H1 (cell line): ENCODE measurements around the gene ZKSCAN8. TPM values are rescaled to one million over a fixed set of nuclear protein-coding genes. Genes with fewer than 3 reads are reported as not detected.

ENCODE experiments used
- CTCF ChIA-PET: fragments of 300-600 bp; sonication (Branson Sonifier 250); formaldehyde crosslinking; loops from one replicate; lab custom pipeline; 2021; ENCODE audit not compliant: partially characterized antibody; lab: Charles Lee
- POLR2A ChIA-PET: fragments of 300-600 bp; sonication (Branson Sonifier 250); formaldehyde crosslinking; loops from one replicate; lab custom pipeline; 2021; ENCODE audit warnings: inconsistent platforms; ENCODE audit not compliant: partially characterized antibody; lab: Charles Lee
- DNase-seq, 2 experiments: peaks; one replicate each; pipeline versions ENCODE4 v3.0.0 to v3.0.0-alpha.2; 2010 to 2022; ENCODE audit warnings: low spot score in 2 of 2, low read depth in 1 of 2, mixed read lengths in 1 of 2
- FAIRE-seq: peaks from 2 replicates; lab custom pipeline; 2011; peaks lifted over from hg19 to GRCh38; lab: Jason Lieb, UNC
- H2AFZ ChIP-seq: 2 replicates; pipeline ENCODE4 v1.8.1; 2012; ENCODE audit warnings: low read length, inconsistent platforms
- H2AK5ac ChIP-seq: 2 replicates; pipeline ENCODE4 v1.6.1; 2013; ENCODE audit warnings: low read depth, low read length
- H2BK120ac ChIP-seq: replicated peaks from 2 replicates; pipeline ENCODE3; 2013; ENCODE audit warnings: low read depth, low read length, inconsistent platforms
- H2BK12ac ChIP-seq: 2 replicates; pipeline ENCODE4 v1.6.1; 2013; ENCODE audit warnings: low read depth, low read length
- H2BK15ac ChIP-seq: 2 replicates; pipeline ENCODE4 v1.6.1; 2013; ENCODE audit warnings: low read length
- H2BK20ac ChIP-seq: 2 replicates; pipeline ENCODE4 v1.6.1; 2013; ENCODE audit warnings: low read length
- H2BK5ac ChIP-seq: 2 replicates; pipeline ENCODE4 v1.6.1; 2013; ENCODE audit warnings: low read depth, low read length
- H3K14ac ChIP-seq: 2 replicates; pipeline ENCODE4 v1.6.1; 2013; ENCODE audit warnings: inconsistent platforms; ENCODE audit not compliant: insufficient read length
- H3K18ac ChIP-seq: 2 replicates; pipeline ENCODE4 v1.6.1; 2013; ENCODE audit warnings: low read length; ENCODE audit errors: extremely low read depth
- H3K23ac ChIP-seq: 2 replicates; pipeline ENCODE4 v1.6.1; 2013; ENCODE audit warnings: inconsistent platforms; ENCODE audit not compliant: insufficient read length
- H3K23me2 ChIP-seq: 2 replicates; pipeline ENCODE4 v1.6.1; 2013; ENCODE audit warnings: low read depth, low read length
- H3K27ac ChIP-seq: 2 replicates; pipeline ENCODE4 v1.6.1; 2011; ENCODE audit warnings: low read depth, low read length, inconsistent platforms
- H3K27me3 ChIP-seq, 4 experiments: replicated peaks in 1 of 4; 1 replicate in 1 of 4; 2 replicates in 3 of 4; pipeline versions ENCODE4 v1.6.1 to v1.8.1; 2011 to 2013; ENCODE audit warnings: low read length in 3 of 4, mild to moderate bottlenecking in 3 of 4, inconsistent platforms in 2 of 4, mixed read lengths in 2 of 4, moderate library complexity in 1 of 4; ENCODE audit not compliant: control insufficient read depth in 3 of 4, insufficient read depth in 3 of 4; ENCODE audit errors: extremely low read depth in 1 of 4
- H3K36me3 ChIP-seq, 4 experiments: 2 replicates each; pipeline versions ENCODE4 v1.6.1 to v1.8.1; 2011 to 2013; ENCODE audit warnings: mild to moderate bottlenecking in 4 of 4, low read length in 3 of 4, moderate library complexity in 2 of 4, control low read depth in 1 of 4, inconsistent platforms in 1 of 4; ENCODE audit not compliant: insufficient read depth in 4 of 4, control insufficient read depth in 2 of 4
- H3K4ac ChIP-seq: replicated peaks from 2 replicates; pipeline ENCODE3; 2013; ENCODE audit warnings: low read length, low read depth, mixed read lengths, inconsistent platforms; ENCODE audit not compliant: insufficient read length
- H3K4me1 ChIP-seq, 4 experiments: replicated peaks in 1 of 4; 1 replicate in 1 of 4; 2 replicates in 3 of 4; pipeline versions ENCODE4 v1.6.1 to v1.8.1; 2011 to 2013; ENCODE audit warnings: low read length in 3 of 4, inconsistent platforms in 2 of 4, mixed read lengths in 1 of 4; ENCODE audit not compliant: insufficient read depth in 4 of 4, control insufficient read depth in 3 of 4
- H3K4me2 ChIP-seq, 2 experiments: 2 replicates each; pipeline versions ENCODE4 v1.6.1 to v1.8.1; 2011 to 2013; ENCODE audit warnings: low read depth in 2 of 2, low read length in 2 of 2, control low read depth in 1 of 2, inconsistent platforms in 1 of 2, mild to moderate bottlenecking in 1 of 2; ENCODE audit not compliant: insufficient read depth in 1 of 2
- H3K4me3 ChIP-seq, 4 experiments: fragments of 200-600, 300-600 bp in 1 of 4; sonication (generic), shearing (Covaris generic), sonication (Bioruptor Twin) in 1 of 4; 2 replicates each; pipeline versions ENCODE4 v1.5.1 to v1.8.1; 2011 to 2016; ENCODE audit warnings: low read length in 4 of 4, low read depth in 3 of 4, control low read depth in 2 of 4, inconsistent platforms in 2 of 4, mild to moderate bottlenecking in 2 of 4, mixed read lengths in 1 of 4, moderate library complexity in 1 of 4; ENCODE audit not compliant: insufficient read depth in 2 of 4; ENCODE audit errors: extremely low read depth in 1 of 4
- H3K56ac ChIP-seq: replicated peaks from 2 replicates; pipeline ENCODE3; 2013; ENCODE audit warnings: low read depth, mild to moderate bottlenecking, mixed read lengths, low read length, inconsistent platforms; ENCODE audit not compliant: insufficient read length
- H3K79me1 ChIP-seq: 2 replicates; pipeline ENCODE4 v1.6.1; 2013; ENCODE audit warnings: low read depth, low read length, control low read depth
- H3K79me2 ChIP-seq, 2 experiments: 2 replicates each; pipeline versions ENCODE4 v1.6.1 to v1.8.1; 2012 to 2013; ENCODE audit warnings: low read length in 2 of 2, mild to moderate bottlenecking in 2 of 2, inconsistent platforms in 1 of 2; ENCODE audit not compliant: insufficient read depth in 2 of 2, control insufficient read depth in 1 of 2
- H3K9ac ChIP-seq, 4 experiments: replicated peaks in 1 of 4; 1 replicate in 1 of 4; 2 replicates in 3 of 4; pipeline versions ENCODE4 v1.6.1 to v1.8.1; 2011 to 2013; ENCODE audit warnings: low read depth in 3 of 4, low read length in 3 of 4, control low read depth in 2 of 4, mild to moderate bottlenecking in 2 of 4, moderate library complexity in 2 of 4, inconsistent platforms in 1 of 4; ENCODE audit errors: extremely low read depth in 1 of 4
- H3K9me3 ChIP-seq, 2 experiments: 2 replicates each; pipeline versions ENCODE4 v1.6.1 to v1.8.1; 2012 to 2013; ENCODE audit warnings: mild to moderate bottlenecking in 2 of 2, moderate library complexity in 2 of 2, control low read depth in 1 of 2, inconsistent platforms in 1 of 2, low read depth in 1 of 2, low read length in 1 of 2, mixed read lengths in 1 of 2; ENCODE audit not compliant: insufficient read depth in 2 of 2
- H4K20me1 ChIP-seq, 2 experiments: replicated peaks in 1 of 2; 2 replicates each; pipeline versions ENCODE3 to v1.8.1; 2011 to 2013; ENCODE audit warnings: inconsistent platforms in 2 of 2, low read length in 2 of 2, mild to moderate bottlenecking in 1 of 2; ENCODE audit not compliant: insufficient read depth in 2 of 2, control insufficient read depth in 1 of 2
- H4K5ac ChIP-seq: 2 replicates; pipeline ENCODE4 v1.6.1; 2013; ENCODE audit warnings: low read length, low read depth, mixed read lengths, inconsistent platforms; ENCODE audit not compliant: insufficient read length
- H4K8ac ChIP-seq: 2 replicates; pipeline ENCODE4 v1.8.0; 2013; ENCODE audit warnings: mild to moderate bottlenecking, moderate library complexity, low read length, inconsistent platforms; ENCODE audit not compliant: insufficient read depth; ENCODE audit errors: extremely low read depth
- H4K91ac ChIP-seq: replicated peaks from 2 replicates; pipeline ENCODE3; 2013; ENCODE audit warnings: low read length, mixed read lengths, inconsistent platforms; ENCODE audit not compliant: insufficient read length
- BACH1 ChIP-seq: IDR thresholded peaks from 2 replicates; pipeline ENCODE4 v1.6.1; 2012; ENCODE audit warnings: low read length, improper control_type of control experiment
- CBX5 ChIP-seq: fragments of 300-800, 300-1000 bp; sonication (generic); IDR thresholded peaks from 2 replicates; pipeline ENCODE4 v1.7.1; 2016; ENCODE audit warnings: antibody characterized with exemption, low read length, low read depth
- CREB1 ChIP-seq: IDR thresholded peaks from 2 replicates; pipeline ENCODE4 v1.6.1; 2012; ENCODE audit warnings: inconsistent platforms
- HDAC6 ChIP-seq: IDR thresholded peaks from one replicate; pipeline ENCODE4 v1.7.1; 2012; ENCODE audit warnings: low read depth, mild to moderate bottlenecking, inconsistent platforms, low read length, moderate library complexity
- NANOG ChIP-seq: IDR thresholded peaks from 2 replicates; pipeline ENCODE4 v1.6.1; 2011; ENCODE audit warnings: low read length, low read depth, mild to moderate bottlenecking, inconsistent platforms; ENCODE audit not compliant: insufficient read depth, poor library complexity, severe bottlenecking
- POU5F1 ChIP-seq: IDR thresholded peaks from 2 replicates; pipeline ENCODE4 v1.6.1; 2011; ENCODE audit warnings: low read depth, mild to moderate bottlenecking, low read length, moderate library complexity
- SIN3A ChIP-seq, 2 experiments: IDR thresholded peaks in 1 of 2; conservative IDR thresholded peaks in 1 of 2; 2 replicates each; pipeline ENCODE4 v1.6.1; 2011 to 2012; ENCODE audit warnings: low read length in 2 of 2, improper control_type of control experiment in 1 of 2, low read depth in 1 of 2, mild to moderate bottlenecking in 1 of 2
- SUZ12 ChIP-seq: fragments of 200-600 bp; sonication (generic); IDR thresholded peaks from 2 replicates; pipeline ENCODE4 v1.6.1; 2012; ENCODE audit warnings: mild to moderate bottlenecking, inconsistent platforms, low read length, moderate library complexity, mixed read lengths
- YY1 ChIP-seq: IDR thresholded peaks from 2 replicates; pipeline ENCODE4 v1.6.1; 2011; ENCODE audit warnings: low read depth, mild to moderate bottlenecking, low read length
- WGBS, 2 experiments: shearing (Covaris generic) in 1 of 2; methylation state at CpG; one replicate each; pipeline versions ENCODE4 v1.1.6 to v1.1.7; 2013 to 2015; ENCODE audit warnings: low lambda C conversion rate in 2 of 2, mixed read lengths in 2 of 2, inconsistent platforms in 1 of 2, low coverage in 1 of 2, missing lambda C conversion rate in 1 of 2; ENCODE audit not compliant: insufficient replicate concordance in 2 of 2, insufficient coverage in 1 of 2, insufficient read length in 1 of 2; ENCODE audit errors: extremely low coverage in 1 of 2, missing lambda C conversion rate in 1 of 2; 5-methylcytosine and 5-hydroxymethylcytosine counted together
- polyA plus RNA-seq, 7 experiments: library from polyadenylated mRNA; depleted of rRNA in 3 of 7; stranded (reverse) in 5 of 7; unstranded in 2 of 7; fragments of >200 nt in 5 of 7; fragments of 200-250 nt in 2 of 7; gene quantifications; 1 replicate in 5 of 7; 2 replicates in 1 of 7; 4 replicates in 1 of 7; pipeline versions ENCODE4 v1.2.1 to v1.2.3, GENCODE V29; 2011 to 2013; ENCODE audit warnings: missing spikeins in 2 of 7, mixed read lengths in 2 of 7
- total RNA-seq: library from RNA; stranded (reverse); fragmentation: NEBNext Ultra II Directional; extraction: Animal tissue kit (Norgen Biotek cat#: 25700); gene quantifications from 2 replicates; pipeline ENCODE4 v1.2.1, GENCODE V29; 2021

Gene ZKSCAN8
- total and polyA plus RNA-seq, 2 of the 8 experiments (the other 6 are each of a cell fraction or from before 2014, with no cell fraction given), result 10.7 to 24.1 TPM

- WGBS, 2 experiments, result 79% methylated on average over 1 of the region's 1 CpG; no CpG with 5 or more reads in 1 of the 2 experiments
- CTCF ChIA-PET, result interaction anchor here (0.5 to 1.8 kb wide), 6 partner anchors 11 to 194 kb away, joined by 3 to 6 read pairs (median 4); no protein-coding TSS in a partner anchor
- Histone ChIP-seq H3K36me3 (peaks cover 0 to 9% (median 3%) of the 10 kb centered on the region in 4 experiments; a peak in 4 of 8 replicates), H3K4me3 (no peak overlapping the region), H2BK5ac (no peak overlapping the region), H2BK15ac (no peak overlapping the region), H3K79me1 (no peaks in the 10 kb centered on the region), H2AK5ac (no peak overlapping the region), H3K56ac (no peak overlapping the region), H3K79me2 (no peaks in the 10 kb centered on the region), H3K18ac (no peak overlapping the region), H2BK120ac (no peak overlapping the region), H4K5ac (no peak overlapping the region), H3K9ac (no peak overlapping the region), H3K9me3 (no peaks in the 10 kb centered on the region), H4K8ac (no peak overlapping the region), H3K4me1 (no peaks in the 10 kb centered on the region), H3K14ac (no peak overlapping the region), H3K27ac (no peak overlapping the region), H3K23me2 (no peaks in the 10 kb centered on the region), H3K23ac (no peak overlapping the region), H3K27me3 (no peaks in the 10 kb centered on the region), H2AFZ (no peak overlapping the region), H4K91ac (no peak overlapping the region), H2BK20ac (no peak overlapping the region), H2BK12ac (no peak overlapping the region), H3K4me2 (no peak overlapping the region), H3K4ac (no peak overlapping the region), H4K20me1 (no peaks in the 10 kb centered on the region)
- FAIRE-seq (no peak), DNase-seq (no peak)
- POLR2A ChIA-PET, result interaction anchor here (1.6 to 2.2 kb wide), 3 partner anchors 13 to 251 kb away, joined by 3 to 9 read pairs (median 4); a partner anchor contains a TSS
- TF ChIP-seq BACH1 (no peak), SIN3A (conservative IDR thresholded peaks at IDR 0.05 in 1 of 2, IDR thresholded peaks at IDR 0.05 in 1 of 2; ENCODE audit: low read depth in 1 of 2, low read length in 2 of 2) (no peak), POU5F1 (no peak), NANOG (no peak), SUZ12 (no peak), CBX5 (no peak), YY1 (no peak), HDAC6 (no peak), CREB1 (no peak)
Measured at GRCh38 chr6:28118217-28118616, 23.5 kb upstream of the ZKSCAN8 start.
